GM23248 (cell line): ENCODE measurements around the gene VEZT. TPM values are rescaled to one million over a fixed set of nuclear protein-coding genes. Genes with fewer than 3 reads are reported as not detected.
"Not testable (repeated sequence)": the region's sequence is repeated elsewhere in the genome, so short reads cannot be mapped to it uniquely, and the experiment has no call there.

ENCODE experiments used
- DNase-seq: peaks from one replicate; pipeline ENCODE4 v3.0.0-alpha.2; 2015
- H2AFZ ChIP-seq: fragments of 200-600 bp; sonication (generic); 2 replicates; pipeline ENCODE4 v1.6.1; 2016; ENCODE audit warnings: antibody characterized with exemption
- H3F3A ChIP-seq: fragments of 200-600 bp; sonication (generic); 2 replicates; pipeline ENCODE4 v1.6.1; 2016; ENCODE audit warnings: mild to moderate bottlenecking, antibody characterized with exemption, mixed run types; ENCODE audit not compliant: insufficient read depth
- H3K27ac ChIP-seq: fragments of 200-600 bp; sonication (generic); 2 replicates; pipeline ENCODE4 v1.5.1; 2016; ENCODE audit warnings: mild to moderate bottlenecking
- H3K27me3 ChIP-seq: fragments of 200-600 bp; sonication (generic); replicated peaks from 2 replicates; pipeline ENCODE4 v1.6.1; 2016; ENCODE audit warnings: mild to moderate bottlenecking; ENCODE audit not compliant: insufficient read depth
- H3K36me3 ChIP-seq: fragments of 200-600 bp; sonication (generic); 2 replicates; pipeline ENCODE4 v1.6.1; 2016; ENCODE audit warnings: low read depth, mild to moderate bottlenecking
- H3K4me1 ChIP-seq: fragments of 200-600 bp; sonication (generic); 2 replicates; pipeline ENCODE4 v1.6.1; 2016; ENCODE audit warnings: mild to moderate bottlenecking; ENCODE audit not compliant: insufficient read depth
- H3K4me2 ChIP-seq: fragments of 200-600 bp; sonication (generic); one replicate; pipeline ENCODE4 v1.6.1; 2016; ENCODE audit warnings: mild to moderate bottlenecking; ENCODE audit not compliant: unreplicated experiment
- H3K4me3 ChIP-seq: fragments of 200-600 bp; sonication (generic); 2 replicates; pipeline ENCODE4 v1.5.1; 2016; ENCODE audit warnings: mild to moderate bottlenecking
- H3K79me2 ChIP-seq: fragments of 200-600 bp; sonication (generic); 2 replicates; pipeline ENCODE4 v1.6.1; 2016; ENCODE audit warnings: mild to moderate bottlenecking; ENCODE audit not compliant: insufficient read depth
- H3K9ac ChIP-seq: fragments of 200-600 bp; sonication (generic); 2 replicates; pipeline ENCODE4 v1.6.1; 2016; ENCODE audit warnings: mild to moderate bottlenecking
- H3K9me2 ChIP-seq: fragments of 200-600 bp; sonication (generic); 2 replicates; pipeline ENCODE4 v1.6.1; 2016; ENCODE audit warnings: mixed run types, mild to moderate bottlenecking, moderate library complexity; ENCODE audit not compliant: insufficient read depth
- H3K9me3 ChIP-seq: fragments of 200-600 bp; sonication (generic); one replicate; pipeline ENCODE4 v1.6.1; 2017; ENCODE audit warnings: low read depth
- H4K20me1 ChIP-seq: fragments of 200-600 bp; sonication (generic); 2 replicates; pipeline ENCODE4 v1.6.0; 2016; ENCODE audit not compliant: insufficient read depth
- EZH2 ChIP-seq: fragments of 200-600 bp; sonication (generic); IDR thresholded peaks from 2 replicates; pipeline ENCODE4 v1.6.1; 2018; ENCODE audit warnings: antibody characterized with exemption, mild to moderate bottlenecking; ENCODE audit not compliant: insufficient read depth, poor library complexity, severe bottlenecking
- EZH2phosphoT487 ChIP-seq: fragments of 200-600 bp; sonication (generic); IDR thresholded peaks from 2 replicates; pipeline ENCODE4 v1.6.1; 2018; ENCODE audit warnings: antibody characterized with exemption, moderate library complexity, mild to moderate bottlenecking, low read depth; ENCODE audit not compliant: insufficient read depth
- WGBS, 2 experiments: methylation state at CpG; one replicate each; pipeline ENCODE4 v1.1.6; 2015 to 2017; ENCODE audit warnings: low lambda C conversion rate in 2 of 2, low coverage in 1 of 2; ENCODE audit errors: missing lambda C conversion rate in 2 of 2; 5-methylcytosine and 5-hydroxymethylcytosine counted together
- in situ Hi-C: fragments of 300-500 bp; cut with MboI; formaldehyde crosslinking; loops from 2 replicates; pipeline ENCODE4 v1.15.0; 2020
- polyA plus RNA-seq: library from polyadenylated mRNA; unstranded; fragments of >200 nt; fragmentation: Nextera tagmentation; extraction: Ambion mirVana; gene quantifications from 2 replicates; pipeline ENCODE4 v1.2.1, GENCODE V29; 2016
- total RNA-seq: library from RNA; depleted of rRNA; stranded (reverse); fragments of >200 nt; shearing (Covaris generic); gene quantifications from 2 replicates; pipeline ENCODE4 v1.2.3, GENCODE V29; 2014

The VEZT gene
- total and polyA plus RNA-seq, 2 experiments from 2014 or later: 36.9 to 40.2 TPM

DNA sequence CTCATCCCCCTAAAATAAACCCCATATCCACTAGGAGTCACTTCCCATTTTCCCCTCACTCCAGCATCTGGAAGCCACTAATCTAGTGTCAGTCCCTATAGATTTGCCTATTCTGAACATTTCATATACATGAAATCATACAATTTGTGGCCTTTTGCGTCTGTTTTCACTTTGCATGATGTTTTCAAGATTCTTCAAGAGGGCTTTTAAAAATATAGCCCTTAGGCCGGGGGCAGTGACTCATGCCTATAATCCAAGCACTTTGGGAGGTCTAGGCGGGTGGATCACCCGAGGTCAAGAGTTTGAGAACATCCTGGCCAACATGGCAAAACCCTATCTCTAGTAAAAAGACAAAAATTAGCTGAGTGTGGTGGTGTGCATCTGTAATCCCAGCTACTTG is 104.7 kb downstream of the VEZT start:
- Histone ChIP-seq H3K4me3 (no peak overlapping the region), H3K4me1 (peaks cover 21% of the 10 kb centered on the region), H3K27ac (no peak overlapping the region), H3K9me3 (no peaks in the 10 kb centered on the region), H4K20me1 (no peaks in the 10 kb centered on the region), H3F3A (peaks cover 9% of the 10 kb centered on the region), H3K27me3 (no peaks in the 10 kb centered on the region), H3K4me2 (no peak overlapping the region), H3K9ac (no peak overlapping the region), H3K9me2 (no peaks in the 10 kb centered on the region), H3K36me3 (no peaks in the 10 kb centered on the region), H2AFZ (no peak overlapping the region), H3K79me2 (no peaks in the 10 kb centered on the region)
- WGBS, 2 experiments: 37 to 50% methylated on average over 4 of the region's 4 CpGs
- no peak for TF ChIP-seq EZH2phosphoT487
- TF ChIP-seq EZH2: no peak
- DNase-seq: peak; percentile 13
- in situ Hi-C loops: no loop called here

DNA sequence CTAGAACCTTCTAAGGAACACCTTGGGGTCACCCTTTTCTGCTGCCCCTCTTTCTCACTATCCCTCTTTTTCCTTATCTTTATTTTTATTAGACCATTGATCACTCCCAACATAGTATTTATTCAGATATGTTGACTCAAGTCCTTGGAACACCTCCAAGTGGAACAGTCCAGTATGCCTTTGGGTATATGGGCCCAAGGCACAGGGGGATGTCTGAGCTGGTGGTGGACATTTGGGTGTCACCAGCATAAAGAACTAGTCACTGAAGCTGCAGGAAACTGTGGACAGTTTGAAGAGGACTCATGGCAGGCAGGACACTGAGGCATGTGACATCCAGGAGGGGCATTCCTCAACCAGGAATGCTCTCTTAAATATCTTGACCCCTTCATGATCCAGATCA is 105.6 kb downstream of the VEZT start:
- no peak for TF ChIP-seq EZH2
- no peak for TF ChIP-seq EZH2phosphoT487
- no peaks in the 10 kb centered on the region for H4K20me1 ChIP-seq
- H3K27me3 ChIP-seq: no peaks in the 10 kb centered on the region
- peaks cover 12% of the 10 kb centered on the region for H3K4me1 ChIP-seq
- DNase-seq: no peak
- H3K4me3 ChIP-seq: no peak overlapping the region
- no peak overlapping the region for H3K4me2 ChIP-seq
- no peak overlapping the region for H2AFZ ChIP-seq
- no peaks in the 10 kb centered on the region for H3K79me2 ChIP-seq
- H3K9me3 ChIP-seq: no peaks in the 10 kb centered on the region
- H3K9ac ChIP-seq: no peak overlapping the region
- H3K9me2 ChIP-seq: no peaks in the 10 kb centered on the region
- peaks cover 3% of the 10 kb centered on the region; the same call in 1 of the 2 replicates for H3F3A ChIP-seq
- H3K27ac ChIP-seq: no peak overlapping the region
- in situ Hi-C loops: no loop called here
- no peaks in the 10 kb centered on the region for H3K36me3 ChIP-seq

DNA sequence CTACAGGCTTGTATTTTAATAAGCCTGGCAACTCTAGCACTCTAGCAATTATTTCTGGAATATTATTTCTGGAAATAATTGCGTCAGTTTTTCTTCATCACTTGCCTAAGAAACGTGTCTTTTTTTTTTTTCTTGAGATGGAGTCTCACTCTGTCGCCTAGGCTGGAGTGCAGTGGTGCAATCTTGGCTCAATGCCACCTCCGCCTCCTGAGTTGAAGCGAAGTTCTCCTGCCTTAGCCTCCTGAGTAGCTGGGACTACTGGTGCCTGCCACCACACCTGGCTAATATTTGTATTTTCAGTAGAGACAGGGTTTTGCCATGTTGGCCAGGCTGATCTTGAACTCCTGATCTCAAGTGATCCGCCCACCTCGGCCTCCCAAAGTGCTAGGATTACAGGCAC is 106.6 kb downstream of the VEZT start:
- H3K27ac ChIP-seq, H2AFZ ChIP-seq, H4K20me1 ChIP-seq, H3K9me2 ChIP-seq, H3K4me1 ChIP-seq, H3K9me3 ChIP-seq, in situ Hi-C loops, H3F3A ChIP-seq, H3K36me3 ChIP-seq, H3K27me3 ChIP-seq, H3K4me2 ChIP-seq, H3K9ac ChIP-seq, H3K79me2 ChIP-seq, H3K4me3 ChIP-seq, DNase-seq: not testable (repeated sequence)
- WGBS, 2 experiments: 52 to 59% methylated on average over 7 of the region's 7 CpGs

DNA sequence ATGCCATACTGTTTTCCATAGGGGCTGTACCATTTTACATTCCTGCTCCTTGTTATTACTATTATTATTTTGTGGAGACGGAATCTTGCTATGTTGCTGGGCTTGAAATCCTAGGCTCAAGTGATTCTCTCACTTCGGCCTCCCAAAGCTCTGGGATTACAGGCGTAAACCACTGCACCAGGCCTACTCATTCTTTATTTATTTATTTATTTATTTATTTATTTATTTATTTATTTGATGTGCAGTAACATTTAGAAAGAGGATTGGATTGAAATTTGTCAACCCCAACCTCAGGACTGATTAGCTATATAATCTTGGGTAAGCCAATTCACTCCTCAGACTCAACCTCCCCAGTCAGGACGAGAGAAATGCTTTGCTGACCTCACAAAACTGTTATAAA is 107.9 kb downstream of the VEZT start:
- WGBS, 2 experiments: 93 to 94% methylated on average over 4 of the region's 4 CpGs
- in situ Hi-C loops: loop anchor here (25.0 kb wide), 3 partner anchors 588 to 1188 kb away; partner anchors contain the start of gene PLXNC1
- DNase-seq: no peak
- H3K9me3 ChIP-seq: no peaks in the 10 kb centered on the region
- no peaks in the 10 kb centered on the region for H3K36me3 ChIP-seq
- no peaks in the 10 kb centered on the region for H4K20me1 ChIP-seq
- H2AFZ ChIP-seq: no peak overlapping the region
- H3K9me2 ChIP-seq: no peaks in the 10 kb centered on the region
- H3K27me3 ChIP-seq: no peaks in the 10 kb centered on the region
- no peak overlapping the region for H3K9ac ChIP-seq
- H3K4me2 ChIP-seq: no peak overlapping the region
- H3K27ac ChIP-seq: no peak overlapping the region
- H3K79me2 ChIP-seq: no peaks in the 10 kb centered on the region
- H3F3A ChIP-seq: no peaks in the 10 kb centered on the region
- H3K4me3 ChIP-seq: no peak overlapping the region
- H3K4me1 ChIP-seq: peaks cover 7% of the 10 kb centered on the region; the same call in 1 of the 2 replicates
- TF ChIP-seq EZH2 (no peak), EZH2phosphoT487 (no peak)

DNA sequence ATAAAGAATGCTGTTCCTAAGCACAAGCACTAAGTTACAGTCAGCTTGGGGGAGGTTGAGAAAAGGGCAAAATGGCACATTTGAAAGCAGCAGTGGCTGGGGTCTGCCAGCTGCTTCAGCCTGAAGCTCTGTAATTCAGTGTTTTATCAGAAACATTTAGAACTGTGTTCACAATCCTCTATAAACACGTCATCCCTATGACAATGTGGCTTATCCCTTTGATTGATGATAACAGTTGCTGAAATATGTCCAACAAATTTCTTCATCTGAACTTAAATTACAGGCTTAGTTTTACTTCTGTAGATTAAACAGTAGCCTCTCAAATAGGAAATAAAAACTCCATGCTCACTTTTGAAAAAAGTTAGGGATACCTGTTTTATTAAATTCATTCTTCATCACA is 108.8 kb downstream of the VEZT start:
- in situ Hi-C loops: loop anchor here (25.0 kb wide), 3 partner anchors 589 to 1189 kb away; partner anchors contain the start of gene PLXNC1
- no peaks in the 10 kb centered on the region for H4K20me1 ChIP-seq
- no peak overlapping the region for H2AFZ ChIP-seq
- H3K9ac ChIP-seq: no peak overlapping the region
- H3K4me1 ChIP-seq: peaks cover 7% of the 10 kb centered on the region; the same call in 1 of the 2 replicates
- H3K79me2 ChIP-seq: no peaks in the 10 kb centered on the region
- 17 to 18% methylated on average over 1 of the region's 1 CpG for WGBS, 2 experiments
- no peaks in the 10 kb centered on the region for H3K9me3 ChIP-seq
- no peak overlapping the region for H3K27ac ChIP-seq
- no peak overlapping the region for H3K4me3 ChIP-seq
- no peaks in the 10 kb centered on the region for H3K36me3 ChIP-seq
- TF ChIP-seq EZH2phosphoT487 (no peak), EZH2 (no peak)
- peak; percentile 40 for DNase-seq
- no peaks in the 10 kb centered on the region for H3K9me2 ChIP-seq
- H3K27me3 ChIP-seq: no peaks in the 10 kb centered on the region
- H3F3A ChIP-seq: no peaks in the 10 kb centered on the region
- H3K4me2 ChIP-seq: no peak overlapping the region
